Panc1 (cell line): ENCODE data around the gene FRK. TPM values are rescaled to one million over a fixed set of nuclear protein-coding genes. Genes with fewer than 3 reads are reported as not detected.

ENCODE experiments used
- ATAC-seq: fragments of 200-7000 bp; cut with Tn5 transposase; 2 replicates; pipeline ENCODE4 v1.9.1; 2020; ENCODE audit warnings: mild to moderate bottlenecking, moderate library complexity
- BruUV-seq: library from RNA; stranded (reverse); fragments of 400-500 nt; replicated peaks from 2 replicates; lab custom pipeline; 2021; lab: Mats Ljungman, UMichigan
- CTCF ChIA-PET: fragments of 300-600 bp; sonication (Branson Sonifier 250); formaldehyde crosslinking; loops from one replicate; lab custom pipeline; 2022; ENCODE audit warnings: antibody characterized with exemption; lab: Charles Lee
- POLR2A ChIA-PET: fragments of 300-600 bp; sonication (Branson Sonifier 250); formaldehyde crosslinking; loops from one replicate; lab custom pipeline; 2022; ENCODE audit warnings: antibody characterized with exemption; lab: Charles Lee
- DNase-seq: peaks from one replicate; pipeline ENCODE4 v3.0.0-alpha.2; 2010; ENCODE audit warnings: low read depth, low spot score
- H3K27ac ChIP-seq: 2 replicates; pipeline ENCODE4 v1.5.1; 2011; ENCODE audit warnings: mild to moderate bottlenecking, low read length, inconsistent platforms
- H3K27me3 ChIP-seq: fragments of 200-500 bp; sonication (Bioruptor generic); 2 replicates; pipeline ENCODE4 v1.6.0; 2014; ENCODE audit warnings: low read length, inconsistent platforms; ENCODE audit not compliant: control insufficient read depth, insufficient read depth
- H3K36me3 ChIP-seq: fragments of 200-500 bp; sonication (Bioruptor generic); 2 replicates; pipeline ENCODE4 v1.5.1; 2014; ENCODE audit warnings: inconsistent platforms, mild to moderate bottlenecking, low read length, moderate library complexity; ENCODE audit not compliant: control insufficient read depth, insufficient read depth
- H3K4me1 ChIP-seq: 2 replicates; pipeline ENCODE4 v1.5.1; 2011; ENCODE audit warnings: inconsistent platforms, mild to moderate bottlenecking, low read length, moderate library complexity; ENCODE audit not compliant: control insufficient read depth, insufficient read depth
- H3K4me3 ChIP-seq, 2 experiments: 2 replicates each; pipeline ENCODE4 v1.5.1; 2011 to 2012; ENCODE audit warnings: low read depth in 2 of 2, low read length in 2 of 2, mild to moderate bottlenecking in 2 of 2, inconsistent platforms in 1 of 2, moderate library complexity in 1 of 2
- H3K9me3 ChIP-seq: fragments of 200-500 bp; sonication (Bioruptor generic); 2 replicates; pipeline ENCODE4 v1.5.1; 2014; ENCODE audit warnings: low read depth, mild to moderate bottlenecking, inconsistent platforms, low read length, moderate library complexity; ENCODE audit not compliant: control insufficient read depth, insufficient read depth
- CTCF ChIP-seq: fragments of 450-650 bp; IDR thresholded peaks from 2 replicates; pipeline ENCODE4 v1.5.1; 2017; ENCODE audit warnings: mild to moderate bottlenecking
- POLR2AphosphoS5 ChIP-seq: IDR thresholded peaks from 2 replicates; pipeline ENCODE4 v1.6.1; 2012; ENCODE audit warnings: mild to moderate bottlenecking, low read depth, low read length, moderate library complexity
- REST ChIP-seq, 2 experiments: IDR thresholded peaks; 2 replicates each; pipeline ENCODE4 v1.6.1; 2011 to 2012; ENCODE audit warnings: low read depth in 2 of 2, control low read depth in 1 of 2, low read length in 1 of 2, mild to moderate bottlenecking in 1 of 2, moderate library complexity in 1 of 2; ENCODE audit not compliant: insufficient read depth in 1 of 2
- SIN3A ChIP-seq: IDR thresholded peaks from 2 replicates; pipeline ENCODE4 v1.6.1; 2012; ENCODE audit warnings: low read depth, mild to moderate bottlenecking, low read length, moderate library complexity, borderline replicate concordance; ENCODE audit not compliant: insufficient read depth
- TCF7L2 ChIP-seq: IDR thresholded peaks from 2 replicates; pipeline ENCODE4 v1.6.1; 2011; ENCODE audit warnings: mild to moderate bottlenecking, low read depth, low read length, inconsistent platforms
- in situ Hi-C: cut with HindIII; loops from 2 replicates; pipeline ENCODE4 v1.10.0; 2016; ENCODE audit warnings: low sequenced_read_pairs, low pct_unique_long_range_greater_than_20kb
- intact Hi-C: fragments of 100-400 bp; cut with micrococcal nuclease; formaldehyde crosslinking; loops from one replicate; pipeline ENCODE4 v1.10.0; 2022; ENCODE audit not compliant: unreplicated experiment
- total RNA-seq: library from RNA; stranded (reverse); gene quantifications from one replicate; pipeline ENCODE4 v1.2.1, GENCODE V29; 2021; ENCODE audit not compliant: unreplicated experiment

Gene FRK
- total RNA-seq, 1 experiment from 2014 or later: 2.5 TPM

DNA sequence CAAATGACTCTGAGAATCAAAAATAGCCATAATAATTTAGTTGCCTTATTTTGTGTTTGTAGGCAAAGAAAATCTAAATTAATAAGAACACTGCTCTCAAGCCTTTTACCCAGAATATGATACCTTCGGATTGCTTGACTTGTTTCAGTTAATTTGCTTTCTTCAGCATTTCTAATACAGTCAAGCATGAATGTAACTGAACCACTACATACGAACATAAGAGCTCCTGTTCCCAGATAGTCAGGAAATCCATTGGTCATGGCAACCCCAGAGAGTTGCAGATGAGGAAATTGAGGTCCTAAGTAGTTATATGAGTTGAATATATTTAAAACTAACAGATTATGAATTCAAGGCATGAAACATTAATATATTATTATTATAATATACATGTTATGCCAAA is 2.9 kb downstream of the FRK start:
- DNase-seq (no peak), ATAC-seq (no peak)
- Histone ChIP-seq H3K27me3 (peaks cover 3% of the 10 kb centered on the region; the same call in 1 of the 2 replicates), H3K4me3 (peak overlapping the region in 1 of 2 experiments; percentile 71; a peak in 2 of 4 replicates), H3K9me3 (no peaks in the 10 kb centered on the region), H3K27ac (no peak overlapping the region), H3K4me1 (peaks cover 5% of the 10 kb centered on the region; the same call in 1 of the 2 replicates), H3K36me3 (no peaks in the 10 kb centered on the region)
- no peak for TF ChIP-seq SIN3A
- no peak for TF ChIP-seq POLR2AphosphoS5
- TF ChIP-seq TCF7L2: no peak
- no peak for TF ChIP-seq REST (IDR thresholded peaks at IDR 0.05; ENCODE audit: insufficient read depth in 1 of 2, low read depth in 2 of 2, low read length in 1 of 2)
- no peak for TF ChIP-seq CTCF
- CTCF ChIA-PET: no interaction called here
- POLR2A ChIA-PET: no interaction called here
- TSS peak; percentile 19 for BruUV-seq
- intact Hi-C loops (no loop called here), in situ Hi-C loops (no loop called here)

GRCh38 chr6:116055513-116055912 is 5.2 kb downstream of the FRK start:
- BruUV-seq: no TSS peak
- TF ChIP-seq REST (IDR thresholded peaks at IDR 0.05; ENCODE audit: insufficient read depth in 1 of 2, low read depth in 2 of 2, low read length in 1 of 2) (no peak), CTCF (no peak), POLR2AphosphoS5 (no peak), TCF7L2 (no peak), SIN3A (no peak)
- Histone ChIP-seq H3K4me1 (peaks cover 3% of the 10 kb centered on the region; the same call in 1 of the 2 replicates), H3K4me3 (no peak overlapping the region), H3K27me3 (0 out of 2 replicates have a peak, but pooled peaks cover 3% of the 10 kb centered on the region), H3K9me3 (no peaks in the 10 kb centered on the region), H3K36me3 (no peaks in the 10 kb centered on the region), H3K27ac (no peak overlapping the region)
- intact Hi-C loops (no loop called here), in situ Hi-C loops (no loop called here)
- POLR2A ChIA-PET: no interaction called here
- CTCF ChIA-PET: no interaction called here
- DNase-seq: no peak
- ATAC-seq: no peak
